HG02852 (cell line): Measurements from ENCODE around the gene THSD7B.
"Not testable (repeated sequence)": the region's sequence is repeated elsewhere in the genome, so short reads cannot be mapped to it uniquely, and the experiment has no call there.

Experiments
- ATAC-seq: cut with Tn5 transposase; IDR thresholded peaks from one replicate; pipeline ENCODE4 v1.9.1; 2021; ENCODE audit warnings: mild to moderate bottlenecking, moderate library complexity; ENCODE audit not compliant: unreplicated experiment

THSD7B gene, protein sequence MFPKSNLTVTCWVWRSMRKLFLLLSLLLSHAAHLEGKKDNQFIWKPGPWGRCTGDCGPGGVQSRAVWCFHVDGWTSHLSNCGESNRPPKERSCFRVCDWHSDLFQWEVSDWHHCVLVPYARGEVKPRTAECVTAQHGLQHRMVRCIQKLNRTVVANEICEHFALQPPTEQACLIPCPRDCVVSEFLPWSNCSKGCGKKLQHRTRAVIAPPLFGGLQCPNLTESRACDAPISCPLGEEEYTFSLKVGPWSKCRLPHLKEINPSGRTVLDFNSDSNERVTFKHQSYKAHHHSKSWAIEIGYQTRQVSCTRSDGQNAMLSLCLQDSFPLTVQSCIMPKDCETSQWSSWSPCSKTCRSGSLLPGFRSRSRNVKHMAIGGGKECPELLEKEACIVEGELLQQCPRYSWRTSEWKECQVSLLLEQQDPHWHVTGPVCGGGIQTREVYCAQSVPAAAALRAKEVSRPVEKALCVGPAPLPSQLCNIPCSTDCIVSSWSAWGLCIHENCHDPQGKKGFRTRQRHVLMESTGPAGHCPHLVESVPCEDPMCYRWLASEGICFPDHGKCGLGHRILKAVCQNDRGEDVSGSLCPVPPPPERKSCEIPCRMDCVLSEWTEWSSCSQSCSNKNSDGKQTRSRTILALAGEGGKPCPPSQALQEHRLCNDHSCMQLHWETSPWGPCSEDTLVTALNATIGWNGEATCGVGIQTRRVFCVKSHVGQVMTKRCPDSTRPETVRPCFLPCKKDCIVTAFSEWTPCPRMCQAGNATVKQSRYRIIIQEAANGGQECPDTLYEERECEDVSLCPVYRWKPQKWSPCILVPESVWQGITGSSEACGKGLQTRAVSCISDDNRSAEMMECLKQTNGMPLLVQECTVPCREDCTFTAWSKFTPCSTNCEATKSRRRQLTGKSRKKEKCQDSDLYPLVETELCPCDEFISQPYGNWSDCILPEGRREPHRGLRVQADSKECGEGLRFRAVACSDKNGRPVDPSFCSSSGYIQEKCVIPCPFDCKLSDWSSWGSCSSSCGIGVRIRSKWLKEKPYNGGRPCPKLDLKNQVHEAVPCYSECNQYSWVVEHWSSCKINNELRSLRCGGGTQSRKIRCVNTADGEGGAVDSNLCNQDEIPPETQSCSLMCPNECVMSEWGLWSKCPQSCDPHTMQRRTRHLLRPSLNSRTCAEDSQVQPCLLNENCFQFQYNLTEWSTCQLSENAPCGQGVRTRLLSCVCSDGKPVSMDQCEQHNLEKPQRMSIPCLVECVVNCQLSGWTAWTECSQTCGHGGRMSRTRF (N-terminal part only)

DNA sequence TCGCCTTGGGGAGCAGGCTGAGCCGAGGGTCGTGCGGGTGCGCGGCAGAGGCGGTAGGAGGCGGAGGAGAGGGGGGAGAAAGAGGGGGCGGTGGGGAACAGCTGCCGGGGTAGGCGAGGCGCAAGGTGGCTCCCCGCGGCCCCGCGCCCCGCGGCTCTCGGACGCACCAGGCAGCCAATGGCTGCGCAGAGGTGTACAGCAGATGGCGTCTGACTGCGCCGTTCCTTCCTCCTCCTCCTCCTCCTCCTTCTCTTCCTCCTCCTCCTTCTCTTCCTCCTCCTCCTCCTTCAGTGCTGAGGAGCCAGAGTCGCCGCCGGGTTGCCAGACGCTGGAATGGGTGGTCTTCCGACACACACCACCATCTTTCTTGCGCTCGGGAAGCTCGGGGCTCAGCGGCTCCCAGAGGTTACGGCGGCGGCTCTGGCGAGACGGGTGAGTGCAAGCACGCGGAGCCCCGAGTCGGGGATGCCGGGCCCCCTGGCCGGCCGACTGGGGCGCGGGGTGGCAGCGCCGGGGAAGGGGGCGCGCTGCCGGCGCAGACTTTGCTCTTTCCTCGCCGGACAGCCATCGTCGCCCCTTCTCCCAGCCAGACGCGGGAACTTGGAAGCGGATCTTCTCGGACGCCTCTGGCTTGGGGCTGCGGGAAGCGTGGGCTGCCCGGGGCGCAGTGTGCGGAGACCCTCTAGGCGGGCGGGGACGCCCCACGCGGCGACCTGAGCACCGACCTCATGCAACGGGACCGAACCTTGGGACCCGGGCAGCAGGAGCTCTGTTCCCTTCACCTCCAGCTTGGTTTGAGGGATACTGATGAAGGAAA is at the start of gene THSD7B:
TSS of gene THSD7B (plus strand) at position 290 of the 817 bp plus-strand sequence. CDS start 116,634 bp downstream, outside the sequence.
- no peak for ATAC-seq

DNA sequence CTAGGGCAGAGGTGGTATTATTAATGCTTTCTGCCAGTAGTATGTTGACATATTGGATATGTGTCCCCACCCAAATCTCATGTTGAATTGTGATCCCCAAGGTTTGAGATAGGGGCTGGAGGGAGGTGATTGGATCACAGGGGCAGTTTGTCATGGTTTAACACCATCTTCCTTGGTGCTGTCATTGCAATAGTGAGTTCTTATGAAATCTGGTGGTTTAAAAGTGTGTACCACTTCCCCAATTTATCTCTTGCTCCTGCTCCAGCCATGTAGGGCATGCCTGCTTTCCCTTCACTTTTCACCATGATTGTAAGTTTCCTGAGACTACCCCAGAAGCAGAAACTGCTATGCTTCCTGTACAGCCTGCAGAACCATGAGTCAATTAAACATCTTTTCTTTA is 47.1 kb upstream of the THSD7B start:
- ATAC-seq, result no peak

GRCh38 chr2:136727973-136728699 is 37.2 kb upstream of the THSD7B start:
- no peak for ATAC-seq

DNA sequence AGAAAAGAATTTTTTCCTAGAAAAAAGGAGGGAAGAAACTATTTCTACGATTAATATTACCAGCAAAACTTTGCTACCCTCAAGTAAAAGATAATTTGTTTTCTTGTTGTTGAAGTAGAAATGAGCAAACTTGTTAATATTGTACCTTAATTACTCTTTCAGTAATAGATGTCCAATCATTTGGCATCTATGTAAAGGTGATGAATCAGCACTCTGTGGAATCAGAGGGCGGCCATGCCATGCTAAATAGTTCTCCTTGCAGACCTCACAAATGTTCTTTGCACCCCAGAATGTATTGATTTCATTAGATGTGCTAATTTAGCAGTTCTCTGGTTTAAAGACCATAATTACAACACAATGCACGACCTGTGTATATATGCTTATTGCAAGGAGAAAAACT is 29.1 kb upstream of the THSD7B start:
- ATAC-seq, result no peak

DNA sequence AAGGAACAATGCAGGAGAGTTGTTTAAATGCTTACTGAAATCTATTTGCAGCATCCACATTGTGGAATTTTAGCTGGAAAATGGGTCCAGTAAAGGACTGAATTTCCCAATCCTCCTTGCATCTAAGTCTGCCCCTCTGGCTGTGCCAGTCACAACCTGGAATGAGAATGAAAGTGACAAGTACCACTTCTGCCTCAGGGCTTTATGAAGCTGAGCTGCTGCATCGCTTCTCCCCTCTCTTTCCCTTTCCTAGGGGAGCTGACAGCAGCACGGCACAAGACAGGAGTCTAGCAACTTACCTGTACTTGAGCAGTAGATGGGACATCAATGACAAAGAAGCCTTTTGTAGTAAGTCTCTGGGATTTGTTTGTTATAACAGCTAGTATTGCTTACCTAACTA is 27.3 kb upstream of the THSD7B start:
- no peak for ATAC-seq

- no peak for ATAC-seq
These were observed 23.9 kb upstream of the THSD7B start for GRCh38 chr2:136741471-136741870.

- no peak for ATAC-seq
These were observed 15.3 kb upstream of the THSD7B start for GRCh38 chr2:136750065-136750464.

GRCh38 chr2:136751406-136751805 is 13.9 kb upstream of the THSD7B start:
- no peak for ATAC-seq

DNA sequence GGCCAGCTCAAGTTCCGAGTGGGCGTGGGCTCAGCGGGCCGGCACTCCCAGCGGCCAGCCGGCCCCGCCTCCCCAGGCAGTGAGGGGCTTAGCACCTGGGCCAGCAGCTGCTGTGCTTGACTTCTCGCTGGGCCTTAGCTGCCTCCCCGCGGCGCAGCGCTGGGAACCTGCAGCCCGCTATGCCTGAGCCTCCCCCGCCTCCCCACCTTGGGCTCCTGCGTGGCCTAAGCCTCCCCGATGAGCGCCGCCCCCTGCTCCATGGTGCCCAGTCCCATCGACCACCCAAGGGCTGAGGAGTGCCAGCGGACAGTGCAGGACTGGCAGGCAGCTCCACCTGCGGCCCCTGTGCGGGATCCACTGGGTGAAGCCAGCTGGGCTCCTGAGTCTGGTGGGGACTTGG is 6.8 kb upstream of the THSD7B start:
- ATAC-seq, result not testable (repeated sequence)

DNA sequence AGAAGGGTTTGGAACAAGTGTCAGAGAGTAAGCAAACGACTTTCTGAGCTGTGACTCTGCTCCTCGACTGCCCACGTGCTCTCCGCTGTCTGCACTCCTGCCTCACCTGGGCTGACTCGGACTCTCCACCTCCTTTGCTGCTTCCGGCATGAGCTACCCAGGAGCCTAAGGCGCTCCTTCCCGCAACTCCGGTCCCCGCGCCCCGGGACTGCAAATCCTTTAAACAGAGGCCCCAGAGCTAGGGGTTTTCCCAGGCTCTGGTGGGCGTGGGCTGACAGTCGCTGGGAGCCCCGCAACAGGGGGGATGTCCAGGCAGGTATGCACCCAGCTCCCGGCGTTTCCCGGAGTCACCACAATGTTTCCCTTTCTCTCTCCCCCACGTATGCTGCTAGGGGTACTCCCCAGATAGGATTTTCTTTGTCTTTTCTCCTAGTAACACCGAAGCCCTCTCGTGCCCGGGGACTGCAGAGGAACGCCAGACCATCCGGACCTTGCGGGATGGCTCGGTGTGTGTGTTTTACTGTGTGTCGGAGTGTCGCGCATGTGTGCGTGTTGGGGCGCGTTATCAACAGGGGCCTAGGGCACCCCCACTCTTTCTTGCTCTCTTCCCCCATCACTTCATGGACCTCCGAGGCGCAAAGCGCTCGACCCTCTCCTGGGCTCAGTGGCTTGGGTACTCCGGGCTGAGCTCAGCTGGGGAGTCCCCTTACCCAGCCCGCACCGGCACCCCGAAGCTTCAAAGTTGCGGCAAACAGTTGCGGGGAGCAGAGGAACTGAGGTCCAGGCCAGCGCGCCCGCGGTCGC is 691 bp upstream of the THSD7B start:
- ATAC-seq, result no peak

DNA sequence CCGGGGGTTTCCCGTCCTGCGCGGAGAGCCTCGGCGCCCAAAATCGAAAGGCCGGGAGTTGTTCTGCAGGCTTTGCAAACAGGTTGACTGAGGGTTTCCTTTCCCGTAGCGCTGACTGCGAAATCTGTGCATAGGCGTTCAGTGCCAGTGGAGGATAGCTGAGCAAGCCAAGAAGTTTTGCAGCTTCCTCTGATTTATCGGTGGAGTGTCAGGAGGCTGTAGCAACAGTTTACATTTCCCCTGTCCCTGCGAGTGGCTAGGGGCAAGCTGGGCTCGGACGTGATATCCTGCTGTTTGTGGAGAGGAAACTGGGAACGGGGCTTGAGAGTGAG is 694 bp downstream of the THSD7B start:
- no peak for ATAC-seq

DNA sequence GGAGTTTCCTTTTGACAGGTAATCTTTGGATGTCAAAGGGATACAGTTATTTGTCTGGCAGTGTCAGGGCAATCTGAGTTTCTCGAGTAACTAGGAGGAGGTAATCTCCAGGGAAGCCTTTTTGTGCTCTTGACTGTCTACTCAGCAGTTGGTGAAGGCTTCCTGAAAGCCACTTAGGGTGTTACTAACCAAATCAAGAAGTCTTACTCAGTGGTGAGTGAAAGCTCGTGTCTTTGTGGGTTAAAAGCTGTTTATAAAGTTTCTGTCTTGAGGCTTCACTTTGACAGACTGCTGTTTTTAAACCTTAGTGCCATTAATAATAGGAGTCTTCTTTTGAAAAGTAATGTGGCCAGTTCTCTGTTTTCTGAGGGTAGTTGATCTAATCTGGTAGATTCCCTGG is 1.7 kb downstream of the THSD7B start:
- ATAC-seq, result no peak

DNA sequence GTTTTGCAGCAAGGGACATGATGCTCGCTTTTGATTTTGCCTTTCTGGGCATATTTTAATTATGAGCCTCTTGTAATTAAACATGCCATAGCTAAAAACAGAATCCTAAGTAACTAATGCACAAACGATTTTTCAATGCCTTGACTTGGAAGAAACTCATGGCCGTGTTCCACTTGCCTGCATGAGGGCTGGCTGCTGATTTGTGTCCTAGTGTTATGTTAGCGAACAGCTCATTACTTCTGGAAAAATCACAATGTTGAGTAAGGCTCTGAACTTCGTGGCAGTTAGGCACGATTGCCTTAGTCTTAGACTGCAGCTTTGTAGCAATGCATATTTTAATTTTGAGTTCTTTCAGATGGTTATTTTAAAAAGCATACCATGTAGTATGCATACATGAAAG is 4.5 kb downstream of the THSD7B start:
- no peak for ATAC-seq

DNA sequence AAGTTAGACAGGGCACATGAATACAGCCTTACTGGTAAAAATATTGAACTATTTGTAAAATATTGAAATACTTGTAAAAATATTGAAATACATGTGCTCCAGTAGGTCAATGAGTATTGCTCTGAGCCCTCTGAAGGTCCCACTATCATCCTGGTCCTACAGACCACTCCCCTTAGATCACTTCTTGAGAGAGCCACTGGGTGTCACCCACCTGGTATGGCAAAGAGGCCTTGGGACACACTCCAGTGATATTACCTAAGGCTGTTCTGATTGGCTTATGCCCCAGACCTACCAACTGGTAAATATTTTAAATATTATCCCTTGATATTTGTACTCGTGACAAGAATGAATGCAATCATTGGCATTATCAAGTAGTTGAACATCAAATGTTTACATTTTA is 5.0 kb downstream of the THSD7B start:
- no peak for ATAC-seq

GRCh38 chr2:136777391-136777790 is 12.0 kb downstream of the THSD7B start:
- ATAC-seq, result no peak

- no peak for ATAC-seq
These were observed 18.5 kb downstream of the THSD7B start for GRCh38 chr2:136783856-136784255.

- no peak for ATAC-seq
These were observed 19.9 kb downstream of the THSD7B start for GRCh38 chr2:136785215-136785614.

- no peak for ATAC-seq
These were observed 22.6 kb downstream of the THSD7B start for GRCh38 chr2:136787970-136788369.

DNA sequence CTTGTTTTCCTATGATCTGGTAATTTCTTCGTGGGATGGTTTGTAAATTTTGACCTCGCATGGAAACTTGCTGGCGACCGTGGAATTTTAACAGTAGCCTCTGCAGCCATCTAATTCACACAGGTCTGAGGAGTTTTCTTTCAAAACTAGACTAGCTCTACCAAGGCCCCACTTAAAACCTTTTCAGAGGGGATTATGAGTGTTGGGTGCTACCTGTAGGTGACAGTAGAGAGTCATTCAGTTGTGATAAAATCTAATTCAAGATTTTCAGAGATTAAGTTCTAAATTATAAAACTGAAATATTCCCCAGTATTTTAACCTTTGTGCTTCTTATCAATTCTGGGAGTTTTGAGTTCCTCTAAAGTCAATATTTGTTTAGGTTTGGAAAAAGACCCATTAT is 31.0 kb downstream of the THSD7B start:
- ATAC-seq, result no peak
